ENCODE measurements around the gene RNF166. TPM values are rescaled to one million over a fixed set of nuclear protein-coding genes. Genes with fewer than 3 reads are reported as not detected.
A peak's percentile ranks its signal among the peaks of the same experiment; 100 is the strongest.

Gene RNF166
- total and polyA plus RNA-seq, 2 of the 13 experiments (the other 11 are each of a cell fraction or from before 2014, with no cell fraction given), result 21.4 to 23.0 TPM

DNA sequence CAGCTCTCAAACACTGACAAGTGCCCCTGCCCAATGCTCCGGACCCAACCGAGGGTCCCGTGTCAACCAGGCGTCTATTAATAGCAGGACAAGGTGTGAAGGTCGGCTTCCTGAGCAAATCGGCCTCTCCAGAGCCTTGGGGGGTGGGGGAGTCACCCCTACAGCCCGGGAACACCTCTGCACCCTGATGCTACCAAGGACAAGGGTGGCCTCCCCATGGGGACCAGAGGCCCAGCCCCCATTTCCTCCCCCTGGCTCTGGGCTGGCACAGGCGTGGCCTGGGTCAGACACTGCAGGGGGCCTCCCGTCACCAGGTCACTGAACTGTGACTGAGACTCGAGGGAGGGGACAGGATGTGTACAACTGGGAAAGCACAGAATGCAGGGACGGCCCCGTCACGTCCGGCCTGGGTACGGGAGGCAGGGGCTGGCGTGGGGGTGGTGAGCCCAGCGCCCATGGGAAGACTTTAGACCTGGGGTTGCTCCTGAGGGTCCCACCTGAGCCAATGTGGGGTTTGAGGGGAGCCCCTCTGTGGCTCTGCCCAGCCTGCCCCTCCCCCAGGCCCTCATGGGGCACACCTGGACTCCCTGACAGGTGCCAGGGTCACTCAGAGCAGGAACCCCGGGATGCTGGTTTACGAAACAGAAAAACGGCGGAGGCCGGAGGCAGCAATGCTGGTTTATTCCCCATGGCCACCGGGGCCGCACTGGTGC, 54.8 kb downstream of the RNF166 start (continued):
- TF ChIP-seq, protein P1, sequence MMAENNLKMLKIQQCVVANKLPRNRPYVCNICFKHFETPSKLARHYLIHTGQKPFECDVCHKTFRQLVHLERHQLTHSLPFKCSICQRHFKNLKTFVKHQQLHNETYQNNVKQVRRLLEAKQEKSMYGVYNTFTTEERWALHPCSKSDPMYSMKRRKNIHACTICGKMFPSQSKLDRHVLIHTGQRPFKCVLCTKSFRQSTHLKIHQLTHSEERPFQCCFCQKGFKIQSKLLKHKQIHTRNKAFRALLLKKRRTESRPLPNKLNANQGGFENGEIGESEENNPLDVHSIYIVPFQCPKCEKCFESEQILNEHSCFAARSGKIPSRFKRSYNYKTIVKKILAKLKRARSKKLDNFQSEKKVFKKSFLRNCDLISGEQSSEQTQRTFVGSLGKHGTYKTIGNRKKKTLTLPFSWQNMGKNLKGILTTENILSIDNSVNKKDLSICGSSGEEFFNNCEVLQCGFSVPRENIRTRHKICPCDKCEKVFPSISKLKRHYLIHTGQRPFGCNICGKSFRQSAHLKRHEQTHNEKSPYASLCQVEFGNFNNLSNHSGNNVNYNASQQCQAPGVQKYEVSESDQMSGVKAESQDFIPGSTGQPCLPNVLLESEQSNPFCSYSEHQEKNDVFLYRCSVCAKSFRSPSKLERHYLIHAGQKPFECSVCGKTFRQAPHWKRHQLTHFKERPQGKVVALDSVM (CRISPR knock-in tag; IDR thresholded peaks at IDR 0.05), result peak; percentile 83
- TF ChIP-seq AKAP8 (CRISPR knock-in tag; IDR thresholded peaks at IDR 0.05) (peak; percentile 99), ZNF160 (CRISPR knock-in tag; IDR thresholded peaks at IDR 0.05) (no peak; the same call in 1 of the 2 replicates), CBX2 (IDR thresholded peaks at IDR 0.05; ENCODE audit: low read depth, low read length) (no peak), CBX2 (CRISPR knock-in tag; IDR thresholded peaks at IDR 0.05; ENCODE audit: low read depth) (no peak), ZNF674 (CRISPR knock-in tag; IDR thresholded peaks at IDR 0.05; ENCODE audit: low read depth) (0 out of 2 replicates have a peak, but pooled peaks have one; percentile 8), TBX2 (CRISPR knock-in tag; IDR thresholded peaks at IDR 0.05; ENCODE audit: borderline replicate concordance) (peak; percentile 96), ZNF343 (CRISPR knock-in tag; IDR thresholded peaks at IDR 0.05) (no peak; the same call in 1 of the 2 replicates), CAMTA2 (CRISPR knock-in tag; IDR thresholded peaks at IDR 0.05; ENCODE audit: borderline replicate concordance) (no peak), ZNF44 (CRISPR knock-in tag; IDR thresholded peaks at IDR 0.05) (no peak), MEIS2 (CRISPR knock-in tag; IDR thresholded peaks at IDR 0.05) (peak; percentile 86), ZNF138 (CRISPR knock-in tag; IDR thresholded peaks at IDR 0.05; ENCODE audit: low read depth) (no peak; the same call in 1 of the 2 replicates), MIER2 (CRISPR knock-in tag; IDR thresholded peaks at IDR 0.05) (peak; percentile 71; the same call in 1 of the 2 replicates), ERF (CRISPR knock-in tag; IDR thresholded peaks at IDR 0.05) (peak; percentile 86), ZNF792 (CRISPR knock-in tag; IDR thresholded peaks at IDR 0.05) (peak; percentile 69; the same call in 1 of the 2 replicates), MED13 (CRISPR knock-in tag; IDR thresholded peaks at IDR 0.05) (no peak), ZNF552 (CRISPR knock-in tag; IDR thresholded peaks at IDR 0.05; ENCODE audit: borderline replicate concordance) (no peak), FOXC1 (CRISPR knock-in tag; IDR thresholded peaks at IDR 0.05; ENCODE audit: borderline replicate concordance) (no peak; the same call in 1 of the 2 replicates), U2AF2 (IDR thresholded peaks at IDR 0.05; ENCODE audit: low read depth, low read length) (0 out of 2 replicates have a peak, but pooled peaks have one; percentile 32), CCAR2 (optimal IDR thresholded peaks at IDR 0.05; ENCODE audit: low read depth, low read length) (no peak), FOSL2 (CRISPR knock-in tag; IDR thresholded peaks at IDR 0.05) (peak; percentile 77)
- TF ChIP-seq, protein P2, sequence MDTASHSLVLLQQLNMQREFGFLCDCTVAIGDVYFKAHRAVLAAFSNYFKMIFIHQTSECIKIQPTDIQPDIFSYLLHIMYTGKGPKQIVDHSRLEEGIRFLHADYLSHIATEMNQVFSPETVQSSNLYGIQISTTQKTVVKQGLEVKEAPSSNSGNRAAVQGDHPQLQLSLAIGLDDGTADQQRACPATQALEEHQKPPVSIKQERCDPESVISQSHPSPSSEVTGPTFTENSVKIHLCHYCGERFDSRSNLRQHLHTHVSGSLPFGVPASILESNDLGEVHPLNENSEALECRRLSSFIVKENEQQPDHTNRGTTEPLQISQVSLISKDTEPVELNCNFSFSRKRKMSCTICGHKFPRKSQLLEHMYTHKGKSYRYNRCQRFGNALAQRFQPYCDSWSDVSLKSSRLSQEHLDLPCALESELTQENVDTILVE (CRISPR knock-in tag; IDR thresholded peaks at IDR 0.05), result peak; percentile 90
- TF ChIP-seq, protein P3, sequence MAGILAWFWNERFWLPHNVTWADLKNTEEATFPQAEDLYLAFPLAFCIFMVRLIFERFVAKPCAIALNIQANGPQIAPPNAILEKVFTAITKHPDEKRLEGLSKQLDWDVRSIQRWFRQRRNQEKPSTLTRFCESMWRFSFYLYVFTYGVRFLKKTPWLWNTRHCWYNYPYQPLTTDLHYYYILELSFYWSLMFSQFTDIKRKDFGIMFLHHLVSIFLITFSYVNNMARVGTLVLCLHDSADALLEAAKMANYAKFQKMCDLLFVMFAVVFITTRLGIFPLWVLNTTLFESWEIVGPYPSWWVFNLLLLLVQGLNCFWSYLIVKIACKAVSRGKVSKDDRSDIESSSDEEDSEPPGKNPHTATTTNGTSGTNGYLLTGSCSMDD (CRISPR knock-in tag; IDR thresholded peaks at IDR 0.05), result no peak
